NB4 (cell line): ENCODE measurements around the gene TMEM213.
A peak's percentile ranks its signal among the peaks of the same experiment; 100 is the strongest.

Source experiments
- DNase-seq: peaks from one replicate; pipeline ENCODE4 v3.0.0; 2010; ENCODE audit warnings: low read depth
- H3K4me3 ChIP-seq: one replicate; pipeline ENCODE4 v1.5.1; 2011; ENCODE audit warnings: mild to moderate bottlenecking, low read depth, low read length, moderate library complexity
- MAX ChIP-seq: IDR thresholded peaks from 2 replicates; pipeline ENCODE4 v1.6.1; 2011; ENCODE audit warnings: low read depth, low read length
- MYC ChIP-seq: IDR thresholded peaks from 2 replicates; pipeline ENCODE4 v1.6.1; 2011; ENCODE audit warnings: low read depth, low read length
- POLR2A ChIP-seq: IDR thresholded peaks from 2 replicates; pipeline ENCODE4 v1.6.1; 2011; ENCODE audit warnings: mild to moderate bottlenecking; ENCODE audit not compliant: insufficient read length; ENCODE audit errors: extremely low read depth
- TF ChIP-seq, protein P1 (sequence below): IDR thresholded peaks from one replicate; pipeline ENCODE4 v1.5.1; 2012; ENCODE audit warnings: low read depth, low read length

The TMEM213 gene

GRCh38 chr7:138832966-138833365 lies 35.2 kb downstream of the TMEM213 start:
- DNase-seq = no peak
- TF ChIP-seq POLR2A (no peak), MAX (no peak), MYC (no peak)
- TF ChIP-seq, protein P1, sequence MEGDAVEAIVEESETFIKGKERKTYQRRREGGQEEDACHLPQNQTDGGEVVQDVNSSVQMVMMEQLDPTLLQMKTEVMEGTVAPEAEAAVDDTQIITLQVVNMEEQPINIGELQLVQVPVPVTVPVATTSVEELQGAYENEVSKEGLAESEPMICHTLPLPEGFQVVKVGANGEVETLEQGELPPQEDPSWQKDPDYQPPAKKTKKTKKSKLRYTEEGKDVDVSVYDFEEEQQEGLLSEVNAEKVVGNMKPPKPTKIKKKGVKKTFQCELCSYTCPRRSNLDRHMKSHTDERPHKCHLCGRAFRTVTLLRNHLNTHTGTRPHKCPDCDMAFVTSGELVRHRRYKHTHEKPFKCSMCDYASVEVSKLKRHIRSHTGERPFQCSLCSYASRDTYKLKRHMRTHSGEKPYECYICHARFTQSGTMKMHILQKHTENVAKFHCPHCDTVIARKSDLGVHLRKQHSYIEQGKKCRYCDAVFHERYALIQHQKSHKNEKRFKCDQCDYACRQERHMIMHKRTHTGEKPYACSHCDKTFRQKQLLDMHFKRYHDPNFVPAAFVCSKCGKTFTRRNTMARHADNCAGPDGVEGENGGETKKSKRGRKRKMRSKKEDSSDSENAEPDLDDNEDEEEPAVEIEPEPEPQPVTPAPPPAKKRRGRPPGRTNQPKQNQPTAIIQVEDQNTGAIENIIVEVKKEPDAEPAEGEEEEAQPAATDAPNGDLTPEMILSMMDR = no peak
- H3K4me3 ChIP-seq = no peak overlapping the region

DNA sequence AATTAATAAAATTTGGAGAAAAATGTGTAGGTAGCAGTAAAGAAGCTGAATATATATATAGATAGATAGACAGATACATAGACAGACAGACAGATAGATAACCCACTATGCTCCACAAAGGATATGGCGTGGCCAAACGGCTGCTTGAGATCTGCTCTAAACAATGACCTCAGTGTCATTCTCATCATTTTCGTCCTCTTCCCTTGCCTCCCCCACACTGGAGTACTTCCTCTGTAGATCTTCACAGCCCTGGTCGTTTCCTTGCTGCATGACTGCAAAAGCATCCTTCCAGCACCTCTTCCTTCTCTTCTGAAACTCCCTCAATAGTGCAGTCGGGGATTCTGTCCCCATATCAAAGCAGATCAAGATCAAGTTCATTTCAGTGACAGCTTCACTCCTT lies 35.8 kb downstream of the TMEM213 start:
- peak; percentile 52 for DNase-seq
- H3K4me3 ChIP-seq = no peak overlapping the region
- TF ChIP-seq MAX (no peak), POLR2A (no peak), MYC (no peak)
- TF ChIP-seq, protein P1 = no peak

GRCh38 chr7:138834583-138834982 lies 36.8 kb downstream of the TMEM213 start:
- TF ChIP-seq MAX (no peak), MYC (no peak), POLR2A (no peak)
- TF ChIP-seq, protein P1 = no peak
- no peak for DNase-seq
- H3K4me3 ChIP-seq = no peak overlapping the region

DNA sequence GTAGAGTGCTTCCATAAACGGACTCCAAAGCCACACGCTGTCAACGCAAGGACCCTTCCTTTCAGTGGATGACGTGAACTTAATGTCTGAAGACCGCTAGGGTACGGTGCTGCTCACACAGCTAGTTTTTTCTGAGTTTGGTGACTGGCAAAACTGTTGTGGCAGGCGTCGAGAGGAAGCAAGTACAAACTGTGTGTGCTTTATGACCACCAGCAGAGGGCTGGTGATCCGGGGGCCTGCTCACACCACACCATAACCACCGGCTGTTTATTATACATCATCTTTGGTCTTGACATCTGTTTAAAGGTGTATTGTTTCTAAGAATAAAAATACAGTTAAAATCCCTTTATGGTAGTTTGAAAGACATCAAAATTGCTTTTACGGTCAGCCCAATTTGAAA lies 37.3 kb downstream of the TMEM213 start:
- H3K4me3 ChIP-seq = no peak overlapping the region
- peak; percentile 17 for DNase-seq
- TF ChIP-seq, protein P1 = peak; percentile 4
- no peak for TF ChIP-seq POLR2A

GRCh38 chr7:138837627-138838026 lies 39.8 kb downstream of the TMEM213 start:
- H3K4me3 ChIP-seq = no peak overlapping the region
- no peak for TF ChIP-seq MYC
- TF ChIP-seq, protein P1 = no peak
- no peak for TF ChIP-seq POLR2A
- TF ChIP-seq MAX = no peak
- no peak for DNase-seq

DNA sequence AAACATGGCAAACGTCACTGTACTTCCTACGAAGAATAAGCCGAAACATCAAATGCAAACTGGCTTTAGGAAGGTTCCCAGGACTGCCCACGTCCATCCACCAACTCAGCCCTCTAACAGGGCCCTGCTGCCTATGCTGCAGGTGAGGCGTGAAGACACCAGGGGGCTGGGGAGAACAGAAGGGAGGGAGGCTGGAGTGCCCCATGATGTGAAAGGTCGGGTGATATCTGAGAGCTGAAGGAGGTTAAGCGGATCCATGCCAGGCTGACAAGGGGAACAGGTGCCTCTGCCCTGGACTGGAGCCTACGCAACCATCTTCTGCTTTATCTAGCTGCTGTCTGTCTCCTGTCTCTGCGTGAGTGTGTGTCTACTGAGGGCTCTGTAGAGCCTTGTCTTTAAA lies 40.4 kb downstream of the TMEM213 start:
- no peak for TF ChIP-seq MYC
- TF ChIP-seq POLR2A = no peak
- TF ChIP-seq MAX = no peak
- TF ChIP-seq, protein P1 = no peak
- no peak overlapping the region for H3K4me3 ChIP-seq
- DNase-seq = no peak
